Naive B cell (primary cell): ENCODE measurements around the gene TCEAL7. TPM values are rescaled to one million over a fixed set of nuclear protein-coding genes. Genes with fewer than 3 reads are reported as not detected.

Experiments
- ATAC-seq, 2 donors: fragments of 150-1000 bp; cut with Tn5 transposase; 2 replicates each; pipeline ENCODE4 v1.10.0; 2021; ENCODE audit warnings: low read depth in 2 of 2, mild to moderate bottlenecking in 2 of 2, moderate library complexity in 2 of 2
- DNase-seq: peaks from one replicate; pipeline ENCODE4 v3.0.0; 2022
- H3K27ac Mint-ChIP-seq, 6 donors: one replicate each; pipeline ENCODE4 v1.8.0; 2020 to 2022; ENCODE audit warnings: mild to moderate bottlenecking in 6 of 6, mixed read lengths in 6 of 6, moderate library complexity in 5 of 6, inconsistent platforms in 2 of 6
- H3K27me3 Mint-ChIP-seq, 3 donors: one replicate each; pipeline ENCODE4 v1.8.0; 2021 to 2022; ENCODE audit warnings: mixed read lengths in 3 of 3, mild to moderate bottlenecking in 1 of 3
- H3K36me3 Mint-ChIP-seq, 2 donors: one replicate each; pipeline ENCODE4 v1.8.0; 2020 to 2022; ENCODE audit warnings: mixed read lengths in 2 of 2, inconsistent platforms in 1 of 2, mild to moderate bottlenecking in 1 of 2
- H3K4me1 Mint-ChIP-seq, 3 donors: one replicate each; pipeline ENCODE4 v1.8.0; 2020 to 2022; ENCODE audit warnings: mixed read lengths in 3 of 3, inconsistent platforms in 1 of 3, mild to moderate bottlenecking in 1 of 3, moderate library complexity in 1 of 3
- H3K4me3 Mint-ChIP-seq, 8 donors: one replicate each; pipeline ENCODE4 v1.8.0; 2020 to 2022; ENCODE audit warnings: mild to moderate bottlenecking in 8 of 8, mixed read lengths in 8 of 8, moderate library complexity in 8 of 8, inconsistent platforms in 2 of 8
- H3K9me3 Mint-ChIP-seq, 7 donors: one replicate each; pipeline ENCODE4 v1.8.0; 2020 to 2022; ENCODE audit warnings: mixed read lengths in 7 of 7, mild to moderate bottlenecking in 5 of 7, inconsistent platforms in 2 of 7, moderate library complexity in 1 of 7
- polyA plus RNA-seq, 6 donors: library from polyadenylated mRNA; unstranded; fragments of 300-500 nt; fragmentation: Illumina TruSeq; gene quantifications; one replicate each; pipeline ENCODE4 v1.2.3, GENCODE V29; 2021; ENCODE audit warnings: low read depth in 6 of 6

Gene TCEAL7
- polyA plus RNA-seq, 6 donors from 2014 or later, result not detected

GRCh38 chrX:103376118-103376978, 46.3 kb downstream of the TCEAL7 start, which contains the start of gene BEX3:
Gene BEX3 (plus strand): TSS chrX:103376538. CDS start chrX:103377522, 984 bp downstream.
- ATAC-seq (peak; percentile 49 to 57), DNase-seq (no peak)
- Mint-ChIP-seq H3K36me3 (peaks cover 0 to 6% of the 10 kb centered on the region in 2 donors), H3K27me3 (peaks cover 8 to 24% (median 17%) of the 10 kb centered on the region in 3 donors), H3K9me3 (peaks cover 0 to 4% (median 0%) of the 10 kb centered on the region in 7 donors), H3K4me3 (peak within 1 kb of the TSS; percentile 68 to 86 (median 80)), H3K4me1 (peaks cover 4 to 7% (median 6%) of the 10 kb centered on the region in 3 donors), H3K27ac (peak within 1 kb of the TSS in 1 of 6 donors; percentile 15)

- Mint-ChIP-seq H3K4me3 (peak overlapping the region; percentile 51 to 86 (median 80)), H3K9me3 (peaks cover 0 to 4% (median 0%) of the 10 kb centered on the region in 7 donors), H3K36me3 (peaks cover 0 to 6% of the 10 kb centered on the region in 2 donors), H3K27ac (no peak overlapping the region), H3K4me1 (peaks cover 4 to 7% (median 6%) of the 10 kb centered on the region in 3 donors), H3K27me3 (peaks cover 8 to 24% (median 17%) of the 10 kb centered on the region in 3 donors)
- DNase-seq (no peak), ATAC-seq (no peak)
Measured at GRCh38 chrX:103376979-103377324, 46.9 kb downstream of the TCEAL7 start.

- DNase-seq (no peak), ATAC-seq (no peak)
- Mint-ChIP-seq H3K27ac (no peak overlapping the region), H3K4me1 (peaks cover 4 to 7% (median 6%) of the 10 kb centered on the region in 3 donors), H3K9me3 (peaks cover 0 to 4% (median 0%) of the 10 kb centered on the region in 7 donors), H3K27me3 (peaks cover 8 to 24% (median 12%) of the 10 kb centered on the region in 3 donors), H3K4me3 (no peak overlapping the region), H3K36me3 (peaks cover 0 to 6% of the 10 kb centered on the region in 2 donors)
Measured at GRCh38 chrX:103378990-103379389, 49.0 kb downstream of the TCEAL7 start.

Other genes with a start within 250 kb of the TCEAL7 start
- gene NXF3, start 237.1 kb upstream of the TCEAL7 start, polyA plus RNA-seq, result not detected
- gene BEX4, start 115.1 kb upstream of the TCEAL7 start, polyA plus RNA-seq, result 100 to 1,000 TPM in 1 of 6 donors, 10 to 100 TPM in 5; 69.7 to 102 (median 78.0) TPM
- 10 to 100 TPM; 34.1 to 64.1 (median 53.4) TPM for gene TCEAL8, start 75.1 kb upstream of the TCEAL7 start, polyA plus RNA-seq
- not detected for gene TCEAL5, start 53.5 kb upstream of the TCEAL7 start, polyA plus RNA-seq
- gene BEX2, start 19.2 kb upstream of the TCEAL7 start, polyA plus RNA-seq, result 10 to 100 TPM; 42.8 to 74.0 (median 49.9) TPM
- gene TCEAL9, start 26.3 kb downstream of the TCEAL7 start, polyA plus RNA-seq, result 1 to 10 TPM in 2 of 6 donors, under 1 TPM in 2, not detected in 2; 0.45 to 1.5 (median 0.93) TPM
- gene BEX3, start 46.3 kb downstream of the TCEAL7 start, polyA plus RNA-seq, result 1 to 10 TPM; 1.9 to 4.0 (median 2.8) TPM
- not detected for gene RAB40A, start 189.2 kb downstream of the TCEAL7 start, polyA plus RNA-seq